GM23338 (cell line): Measurements from ENCODE around the gene RTL10. TPM values are rescaled to one million over a fixed set of nuclear protein-coding genes. Genes with fewer than 3 reads are reported as not detected.

Source experiments
- ATAC-seq: fragments of 200-7000 bp; cut with Tn5 transposase; 3 replicates; pipeline ENCODE4 v1.9.1; 2020
- DNase-seq: peaks from one replicate; pipeline ENCODE4 v3.0.0-alpha.2; 2015; ENCODE audit warnings: low spot score
- H2AFZ ChIP-seq: fragments of 200-600 bp; sonication (generic); 2 replicates; pipeline ENCODE4 v1.8.0; 2016; ENCODE audit warnings: antibody characterized with exemption, mild to moderate bottlenecking, moderate library complexity
- H3F3A ChIP-seq: fragments of 200-600 bp; sonication (generic); replicated peaks from 2 replicates; pipeline ENCODE4 v1.8.0; 2017; ENCODE audit warnings: antibody characterized with exemption, mixed run types, low read depth
- H3K27ac ChIP-seq: fragments of 200-600 bp; sonication (generic); 2 replicates; pipeline ENCODE4 v1.6.1; 2016; ENCODE audit warnings: low read depth
- H3K27me3 ChIP-seq: fragments of 200-600 bp; sonication (generic); 2 replicates; pipeline ENCODE4 v1.8.0; 2016; ENCODE audit warnings: mild to moderate bottlenecking, mixed run types, moderate library complexity; ENCODE audit not compliant: insufficient read depth
- H3K36me3 ChIP-seq: fragments of 200-600 bp; sonication (generic); 2 replicates; pipeline ENCODE4 v1.8.0; 2016; ENCODE audit warnings: mild to moderate bottlenecking; ENCODE audit not compliant: insufficient read depth
- H3K4me1 ChIP-seq: fragments of 200-600 bp; sonication (generic); 2 replicates; pipeline ENCODE4 v1.8.0; 2016; ENCODE audit warnings: mild to moderate bottlenecking, moderate library complexity; ENCODE audit not compliant: insufficient read depth
- H3K4me2 ChIP-seq: fragments of 200-600 bp; sonication (generic); 2 replicates; pipeline ENCODE4 v1.7.1; 2017; ENCODE audit warnings: mixed run types
- H3K4me3 ChIP-seq: fragments of 200-600 bp; sonication (generic); 2 replicates; pipeline ENCODE4 v1.6.1; 2016; ENCODE audit warnings: mixed run types
- H3K79me2 ChIP-seq: fragments of 200-600 bp; sonication (generic); replicated peaks from 2 replicates; pipeline ENCODE4 v1.8.0; 2017; ENCODE audit warnings: mild to moderate bottlenecking; ENCODE audit not compliant: insufficient read depth
- H3K9me2 ChIP-seq: fragments of 200-600 bp; sonication (generic); 2 replicates; pipeline ENCODE4 v1.8.0; 2017; ENCODE audit not compliant: insufficient read depth
- H4K20me1 ChIP-seq: fragments of 200-600 bp; sonication (generic); replicated peaks from 2 replicates; pipeline ENCODE4 v1.8.0; 2017; ENCODE audit warnings: mild to moderate bottlenecking; ENCODE audit not compliant: insufficient read depth
- H3K27ac Mint-ChIP-seq: 2 replicates; pipeline ENCODE4 v1.8.0; 2020; ENCODE audit warnings: inconsistent platforms, mild to moderate bottlenecking, moderate library complexity, mixed read lengths
- H3K27me3 Mint-ChIP-seq: 3 replicates; pipeline ENCODE4 v1.8.0; 2022; ENCODE audit warnings: low read depth, mild to moderate bottlenecking, moderate library complexity, mixed read lengths, inconsistent platforms; ENCODE audit not compliant: insufficient read depth, poor library complexity
- H3K36me3 Mint-ChIP-seq: 3 replicates; pipeline ENCODE4 v1.8.0; 2021; ENCODE audit warnings: low read depth, mild to moderate bottlenecking, inconsistent platforms, moderate library complexity, mixed read lengths
- H3K4me1 Mint-ChIP-seq: 3 replicates; pipeline ENCODE4 v1.8.0; 2020; ENCODE audit warnings: mild to moderate bottlenecking, inconsistent platforms, mixed read lengths
- H3K4me3 Mint-ChIP-seq: 3 replicates; pipeline ENCODE4 v1.8.0; 2021; ENCODE audit warnings: moderate library complexity, mild to moderate bottlenecking, inconsistent platforms, mixed read lengths
- H3K9me3 Mint-ChIP-seq: 3 replicates; pipeline ENCODE4 v1.8.0; 2020; ENCODE audit warnings: moderate library complexity, mild to moderate bottlenecking, inconsistent platforms, mixed read lengths
- CREB1 ChIP-seq: fragments of 250-450 bp; sonication (Bioruptor Pico); IDR thresholded peaks from 2 replicates; pipeline ENCODE4 v1.5.0; 2020; ENCODE audit warnings: low read depth, mild to moderate bottlenecking, moderate library complexity
- CTCF ChIP-seq, 2 experiments: fragments of 200-600 bp in 1 of 2; sonication (generic) in 1 of 2; conservative IDR thresholded peaks; 2 replicates each; pipeline versions ENCODE4 v1.5.1 to v1.6.1; 2016 to 2017; ENCODE audit warnings: antibody characterized with exemption in 2 of 2, low read depth in 2 of 2, mild to moderate bottlenecking in 2 of 2, moderate library complexity in 1 of 2
- ETS1 ChIP-seq: IDR thresholded peaks from 2 replicates; pipeline ENCODE4 v1.6.1; 2016; ENCODE audit warnings: antibody characterized with exemption
- EZH2 ChIP-seq: fragments of 200-600 bp; sonication (generic); IDR thresholded peaks from one replicate; pipeline ENCODE4 v1.8.0; 2017; ENCODE audit warnings: antibody characterized with exemption, mild to moderate bottlenecking, low read depth; ENCODE audit not compliant: unreplicated experiment
- EZH2phosphoT487 ChIP-seq: fragments of 200-600 bp; sonication (generic); IDR thresholded peaks from one replicate; pipeline ENCODE4 v1.8.1; 2018; ENCODE audit warnings: antibody characterized with exemption; ENCODE audit not compliant: unreplicated experiment
- JUNB ChIP-seq: IDR thresholded peaks from one replicate; pipeline ENCODE4 v1.6.1; 2016; ENCODE audit warnings: antibody characterized with exemption; ENCODE audit not compliant: unreplicated experiment
- NANOG ChIP-seq: IDR thresholded peaks from 2 replicates; pipeline ENCODE4 v1.6.1; 2016; ENCODE audit warnings: antibody characterized with exemption, borderline replicate concordance
- POLR2AphosphoS5 ChIP-seq: IDR thresholded peaks from 2 replicates; pipeline ENCODE4 v1.6.1; 2016; ENCODE audit warnings: antibody characterized with exemption, low read depth
- REST ChIP-seq: IDR thresholded peaks from one replicate; pipeline ENCODE4 v1.6.1; 2018; ENCODE audit warnings: antibody characterized with exemption; ENCODE audit not compliant: unreplicated experiment
- STAT1 ChIP-seq: IDR thresholded peaks from one replicate; pipeline ENCODE4 v1.6.1; 2016; ENCODE audit warnings: antibody characterized with exemption; ENCODE audit not compliant: unreplicated experiment
- ZNF114 ChIP-seq: fragments of 250-450 bp; sonication (Bioruptor Pico); IDR thresholded peaks from 2 replicates; pipeline ENCODE4 v1.5.0; 2020; ENCODE audit warnings: mild to moderate bottlenecking, moderate library complexity
- ZNF331 ChIP-seq: fragments of 250-450 bp; sonication (Bioruptor Pico); IDR thresholded peaks from 2 replicates; pipeline ENCODE4 v1.5.0; 2020; ENCODE audit warnings: low read depth, mild to moderate bottlenecking, moderate library complexity
- ZNF462 ChIP-seq: fragments of 250-450 bp; sonication (Bioruptor Pico); IDR thresholded peaks from 2 replicates; pipeline ENCODE4 v1.5.0; 2020; ENCODE audit warnings: mild to moderate bottlenecking, moderate library complexity
- polyA plus RNA-seq: library from polyadenylated mRNA; unstranded; fragments of >200 nt; fragmentation: Nextera tagmentation; extraction: Ambion mirVana; gene quantifications from 2 replicates; pipeline ENCODE4 v1.2.1, GENCODE V29; 2016
- total RNA-seq: library from RNA; depleted of rRNA; stranded (reverse); fragments of >200 nt; shearing (Covaris generic); gene quantifications from 2 replicates; pipeline ENCODE4 v1.2.3, GENCODE V29; 2014

RTL10 gene
- total and polyA plus RNA-seq, 2 experiments from 2014 or later: 9.4 to 17.4 TPM

- no peaks in the 10 kb centered on the region for H3K27me3 ChIP-seq
- H3K4me2 ChIP-seq: no peak overlapping the region
- H3K36me3 Mint-ChIP-seq: no peaks in the 10 kb centered on the region
- no peaks in the 10 kb centered on the region for H3K9me3 Mint-ChIP-seq
- H3K4me3 Mint-ChIP-seq: no peak overlapping the region
- H3K4me3 ChIP-seq: no peak overlapping the region
- peaks cover 11% of the 10 kb centered on the region for H3K4me1 Mint-ChIP-seq
- DNase-seq: no peak
- peaks cover 5% of the 10 kb centered on the region for H3K27me3 Mint-ChIP-seq
- no peak for ATAC-seq
- no peaks in the 10 kb centered on the region for H3K79me2 ChIP-seq
- TF ChIP-seq ETS1: no peak
- TF ChIP-seq ZNF331 (CRISPR knock-in tag): no peak
- TF ChIP-seq ZNF114 (CRISPR knock-in tag): no peak
- TF ChIP-seq JUNB: no peak
- TF ChIP-seq NANOG: no peak
- no peak for TF ChIP-seq CTCF (conservative IDR thresholded peaks at IDR 0.05; ENCODE audit: low read depth in 2 of 2)
- no peak for TF ChIP-seq REST
- TF ChIP-seq EZH2: no peak
- TF ChIP-seq POLR2AphosphoS5: no peak
- TF ChIP-seq CREB1 (CRISPR knock-in tag): no peak
- no peak for TF ChIP-seq EZH2phosphoT487
- TF ChIP-seq STAT1: no peak
- TF ChIP-seq ZNF462 (CRISPR knock-in tag): no peak
- H4K20me1 ChIP-seq: no peaks in the 10 kb centered on the region
- H3K4me1 ChIP-seq: 0 out of 2 replicates have a peak, but pooled peaks cover 1% of the 10 kb centered on the region
- H3K9me2 ChIP-seq: no peaks in the 10 kb centered on the region
- no peak overlapping the region for H3K27ac Mint-ChIP-seq
- H3K36me3 ChIP-seq: no peaks in the 10 kb centered on the region
- no peak overlapping the region for H3K27ac ChIP-seq
- no peak overlapping the region for H2AFZ ChIP-seq
- H3F3A ChIP-seq: peaks cover 5% of the 10 kb centered on the region; the same call in 1 of the 2 replicates
Observed at GRCh38 chr22:19897726-19898125, 43.1 kb upstream of the RTL10 start.
